MM.1S (cell line): ENCODE data around the gene IQCN.

ENCODE experiments used
- DNase-seq: peaks from one replicate; pipeline ENCODE4 v3.0.0-alpha.2; 2015
- H2AFZ ChIP-seq: fragments of 300-600 bp; sonication (generic); 2 replicates; pipeline ENCODE4 v1.6.0; 2016; ENCODE audit warnings: antibody characterized with exemption, low read length
- H3F3A ChIP-seq: fragments of 300-600 bp; sonication (generic); 2 replicates; pipeline ENCODE4 v1.6.1; 2016; ENCODE audit warnings: mild to moderate bottlenecking, antibody characterized with exemption, low read length, moderate library complexity, mixed read lengths; ENCODE audit not compliant: insufficient read depth
- H3K27ac ChIP-seq: fragments of 300-600 bp; sonication (generic); 2 replicates; pipeline ENCODE4 v1.5.1; 2016; ENCODE audit warnings: mild to moderate bottlenecking, low read length
- H3K27me3 ChIP-seq: fragments of 300-600 bp; sonication (generic); replicated peaks from 2 replicates; pipeline ENCODE4 v1.6.0; 2016; ENCODE audit warnings: low read length; ENCODE audit not compliant: insufficient read depth
- H3K36me3 ChIP-seq: fragments of 300-600 bp; sonication (generic); replicated peaks from 2 replicates; pipeline ENCODE4 v1.6.1; 2016; ENCODE audit warnings: mild to moderate bottlenecking, low read length, mixed read lengths; ENCODE audit not compliant: insufficient read depth
- H3K4me1 ChIP-seq: fragments of 300-600 bp; sonication (generic); 2 replicates; pipeline ENCODE4 v1.6.1; 2016; ENCODE audit warnings: low read length, mixed read lengths
- H3K4me2 ChIP-seq: fragments of 300-600 bp; sonication (generic); 2 replicates; pipeline ENCODE4 v1.6.0; 2016; ENCODE audit warnings: low read depth, low read length
- H3K4me3 ChIP-seq: fragments of 300-600 bp; sonication (generic); 2 replicates; pipeline ENCODE4 v1.5.1; 2016; ENCODE audit warnings: low read length, mixed read lengths
- H3K79me2 ChIP-seq: fragments of 300-600 bp; sonication (generic); 2 replicates; pipeline ENCODE4 v1.6.1; 2016; ENCODE audit warnings: mixed run types, low read length, mixed read lengths
- H3K9ac ChIP-seq: fragments of 300-600 bp; sonication (generic); 2 replicates; pipeline ENCODE4 v1.6.1; 2016; ENCODE audit warnings: low read length, mixed read lengths
- H3K9me2 ChIP-seq: fragments of 300-600 bp; sonication (generic); replicated peaks from 2 replicates; pipeline ENCODE4 v1.6.1; 2016; ENCODE audit warnings: mild to moderate bottlenecking, low read length, mixed read lengths; ENCODE audit not compliant: insufficient read depth
- H3K9me3 ChIP-seq: fragments of 300-600 bp; sonication (generic); replicated peaks from 2 replicates; pipeline ENCODE4 v1.6.1; 2016; ENCODE audit warnings: mild to moderate bottlenecking, low read length, mixed read lengths; ENCODE audit not compliant: insufficient read depth
- H4K20me1 ChIP-seq: fragments of 300-600 bp; sonication (generic); 2 replicates; pipeline ENCODE4 v1.6.1; 2016; ENCODE audit warnings: mild to moderate bottlenecking, low read length, moderate library complexity, mixed read lengths; ENCODE audit not compliant: insufficient read depth
- CTCF ChIP-seq: fragments of 300-600 bp; sonication (generic); IDR thresholded peaks from 2 replicates; pipeline ENCODE4 v1.5.1; 2016; ENCODE audit warnings: antibody characterized with exemption, low read length, mixed read lengths
- EZH2 ChIP-seq: fragments of 300-600 bp; sonication (generic); optimal IDR thresholded peaks from 2 replicates; pipeline ENCODE3; 2017; ENCODE audit warnings: low read depth, mild to moderate bottlenecking, antibody characterized with exemption, low read length, mixed read lengths
- EZH2phosphoT487 ChIP-seq: fragments of 300-600 bp; sonication (generic); IDR thresholded peaks from 2 replicates; pipeline ENCODE4 v1.6.1; 2018; ENCODE audit warnings: antibody characterized with exemption, low read length

Gene IQCN

GRCh38 chr19:18274781-18275356 lies 617 bp upstream of the IQCN start:
- Histone ChIP-seq H3K36me3 (no peaks in the 10 kb centered on the region), H2AFZ (no peak overlapping the region), H3K9me3 (no peaks in the 10 kb centered on the region), H3K27me3 (0 out of 2 replicates have a peak, but pooled peaks cover 3% of the 10 kb centered on the region), H3K79me2 (peaks cover 17% of the 10 kb centered on the region), H3K4me2 (no peak overlapping the region), H3K9me2 (no peaks in the 10 kb centered on the region), H3K9ac (no peak overlapping the region), H3K27ac (no peak overlapping the region), H4K20me1 (no peaks in the 10 kb centered on the region), H3K4me3 (no peak overlapping the region), H3K4me1 (0 out of 2 replicates have a peak, but pooled peaks cover 2% of the 10 kb centered on the region), H3F3A (peaks cover 8% of the 10 kb centered on the region)
- TF ChIP-seq EZH2 (no peak), CTCF (no peak)
- DNase-seq, result no peak

- H3K4me2 ChIP-seq, result no peak overlapping the region
- no peaks in the 10 kb centered on the region for H3K4me1 ChIP-seq
- no peak overlapping the region for H2AFZ ChIP-seq
- peaks cover 9% of the 10 kb centered on the region for H3K79me2 ChIP-seq
- H3K36me3 ChIP-seq, result no peaks in the 10 kb centered on the region
- no peaks in the 10 kb centered on the region for H3K9me3 ChIP-seq
- peaks cover 5% of the 10 kb centered on the region; the same call in 1 of the 2 replicates for H3F3A ChIP-seq
- no peaks in the 10 kb centered on the region for H3K9me2 ChIP-seq
- no peak for DNase-seq
- H3K9ac ChIP-seq, result no peak overlapping the region
- no peak overlapping the region for H3K27ac ChIP-seq
- H3K4me3 ChIP-seq, result no peak overlapping the region
- peaks cover 7% of the 10 kb centered on the region; the same call in 1 of the 2 replicates for H3K27me3 ChIP-seq
- no peaks in the 10 kb centered on the region for H4K20me1 ChIP-seq
- TF ChIP-seq CTCF (no peak), EZH2 (no peak), EZH2phosphoT487 (no peak)
These were observed 562 bp downstream of the IQCN start for GRCh38 chr19:18273561-18274218.

- H3K36me3 ChIP-seq, result no peaks in the 10 kb centered on the region
- no peak overlapping the region for H3K27ac ChIP-seq
These were observed 2.8 kb downstream of the IQCN start for GRCh38 chr19:18271433-18271841.

More at GRCh38 chr19:18271433-18271841, 2.8 kb downstream of the IQCN start:
- H3K9me3 ChIP-seq, result no peaks in the 10 kb centered on the region
- H3K4me3 ChIP-seq, result no peak overlapping the region
- no peak overlapping the region for H3K9ac ChIP-seq
- no peak overlapping the region for H3K4me2 ChIP-seq
- TF ChIP-seq EZH2 (no peak), EZH2phosphoT487 (no peak), CTCF (no peak)
- DNase-seq, result no peak
- peaks cover 20% of the 10 kb centered on the region for H3K27me3 ChIP-seq
- H3K4me1 ChIP-seq, result no peaks in the 10 kb centered on the region
- no peaks in the 10 kb centered on the region for H3K79me2 ChIP-seq
- peaks cover 5% of the 10 kb centered on the region; the same call in 1 of the 2 replicates for H3F3A ChIP-seq
- no peaks in the 10 kb centered on the region for H4K20me1 ChIP-seq
- H3K9me2 ChIP-seq, result no peaks in the 10 kb centered on the region
- no peak overlapping the region for H2AFZ ChIP-seq
